ENCODE data around the gene NPAS3.

GRCh38 chr14:33793398-33794110 lies 854.9 kb downstream of the NPAS3 start:
- TF ChIP-seq CTCF (IDR thresholded peaks at IDR 0.05; ENCODE audit: low read length) (no peak), EZH2 (optimal IDR thresholded peaks at IDR 0.05; ENCODE audit: low read depth, low read length) (no peak)
